PC-3 (cell line): ENCODE measurements around the gene PEX10.

ENCODE experiments used
- EZH2phosphoT487 ChIP-seq: fragments of 300-600 bp; sonication (generic); IDR thresholded peaks from 2 replicates; pipeline ENCODE4 v1.6.1; 2018; ENCODE audit warnings: mild to moderate bottlenecking, antibody characterized with exemption, low read length, borderline replicate concordance
- TF ChIP-seq, protein P1 (sequence below): fragments of 300-600 bp; sonication (generic); conservative IDR thresholded peaks from 2 replicates; pipeline ENCODE4 v1.5.1; 2017; ENCODE audit warnings: antibody characterized with exemption, low read depth, mild to moderate bottlenecking, low read length

DNA sequence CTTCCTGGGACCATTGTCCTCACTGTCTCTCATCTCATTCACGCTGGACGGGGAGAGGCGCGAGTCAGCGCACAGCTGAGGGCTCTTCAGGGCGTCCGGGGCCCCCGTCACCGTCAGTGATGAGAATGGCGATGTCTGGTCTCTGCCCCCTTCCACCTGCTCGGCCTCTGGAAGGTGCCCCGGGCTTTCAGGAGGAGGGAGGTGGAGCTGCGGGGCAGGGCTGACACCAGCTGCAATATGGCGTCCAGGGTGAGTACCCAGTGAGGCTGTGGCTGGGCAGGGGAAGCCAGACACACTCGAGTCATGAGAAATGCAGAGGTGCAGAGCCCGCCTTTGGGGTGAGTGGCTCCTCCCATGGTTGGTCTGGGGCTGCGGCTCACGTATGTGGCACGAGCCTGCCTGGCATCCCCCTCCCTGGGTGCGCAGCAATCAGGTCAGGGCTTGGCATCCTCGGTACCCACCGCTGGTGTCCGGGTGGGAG, 36.1 kb downstream of the PEX10 start:
- TF ChIP-seq, protein P1, sequence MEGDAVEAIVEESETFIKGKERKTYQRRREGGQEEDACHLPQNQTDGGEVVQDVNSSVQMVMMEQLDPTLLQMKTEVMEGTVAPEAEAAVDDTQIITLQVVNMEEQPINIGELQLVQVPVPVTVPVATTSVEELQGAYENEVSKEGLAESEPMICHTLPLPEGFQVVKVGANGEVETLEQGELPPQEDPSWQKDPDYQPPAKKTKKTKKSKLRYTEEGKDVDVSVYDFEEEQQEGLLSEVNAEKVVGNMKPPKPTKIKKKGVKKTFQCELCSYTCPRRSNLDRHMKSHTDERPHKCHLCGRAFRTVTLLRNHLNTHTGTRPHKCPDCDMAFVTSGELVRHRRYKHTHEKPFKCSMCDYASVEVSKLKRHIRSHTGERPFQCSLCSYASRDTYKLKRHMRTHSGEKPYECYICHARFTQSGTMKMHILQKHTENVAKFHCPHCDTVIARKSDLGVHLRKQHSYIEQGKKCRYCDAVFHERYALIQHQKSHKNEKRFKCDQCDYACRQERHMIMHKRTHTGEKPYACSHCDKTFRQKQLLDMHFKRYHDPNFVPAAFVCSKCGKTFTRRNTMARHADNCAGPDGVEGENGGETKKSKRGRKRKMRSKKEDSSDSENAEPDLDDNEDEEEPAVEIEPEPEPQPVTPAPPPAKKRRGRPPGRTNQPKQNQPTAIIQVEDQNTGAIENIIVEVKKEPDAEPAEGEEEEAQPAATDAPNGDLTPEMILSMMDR, result no peak
- no peak for TF ChIP-seq EZH2phosphoT487
